ENCODE measurements around the gene ATAD3C. TPM values are rescaled to one million over a fixed set of nuclear protein-coding genes. Genes with fewer than 3 reads are reported as not detected.
"Not testable (repeated sequence)": the region's sequence is repeated elsewhere in the genome, so short reads cannot be mapped to it uniquely, and the experiment has no call there.

Gene ATAD3C
- total RNA-seq, 2 donors from 2014 or later, result 0.14 to 0.83 TPM

DNA sequence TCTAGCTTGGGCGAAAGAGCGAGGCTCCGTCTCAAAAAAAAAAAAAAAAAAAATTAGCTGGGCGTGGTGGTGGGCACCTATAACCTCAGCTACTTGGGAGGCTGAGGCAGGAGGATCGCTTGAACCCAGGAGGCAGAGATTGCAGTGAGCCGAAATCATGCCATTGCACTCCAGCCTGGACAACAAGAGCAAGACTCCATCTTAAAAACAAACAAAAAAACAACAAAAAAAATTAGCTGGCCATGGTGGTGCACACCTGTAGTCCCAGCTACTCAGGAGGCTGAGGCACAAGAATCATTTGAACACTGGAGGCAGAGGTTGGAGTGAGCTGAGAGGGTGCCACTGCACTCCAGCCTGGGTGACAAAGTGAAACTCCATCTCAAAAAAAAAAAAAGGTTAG is 20.5 kb upstream of the ATAD3C start:
- DNase-seq (ENCODE audit: low spot score), result not testable (repeated sequence)

DNA sequence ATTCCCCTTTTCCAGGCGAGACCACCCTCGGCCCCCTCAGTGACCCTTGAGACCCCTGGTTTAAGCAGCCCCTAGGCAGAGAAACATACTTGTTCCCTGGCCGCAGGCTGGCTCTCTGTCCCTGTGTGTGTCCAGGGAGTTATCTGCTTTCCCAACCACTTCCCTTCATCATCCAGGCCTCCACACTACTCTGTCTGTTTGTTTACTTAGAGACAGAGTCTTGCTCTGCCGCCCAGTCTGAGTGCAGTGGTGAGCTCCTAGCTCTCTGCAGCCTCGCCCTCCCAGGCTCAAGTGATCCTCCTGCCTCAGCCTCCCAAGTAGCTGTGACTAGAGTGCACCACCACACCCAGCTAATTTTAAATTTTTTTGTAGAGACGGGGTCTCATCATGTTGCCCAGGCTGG is 19.8 kb upstream of the ATAD3C start:
- intact Hi-C loops (cut with DNase I), result no loop called here

More for the DNA sequence above, 20.5 kb upstream of the ATAD3C start:
- intact Hi-C loops (cut with DNase I), result not testable (repeated sequence)

DNA sequence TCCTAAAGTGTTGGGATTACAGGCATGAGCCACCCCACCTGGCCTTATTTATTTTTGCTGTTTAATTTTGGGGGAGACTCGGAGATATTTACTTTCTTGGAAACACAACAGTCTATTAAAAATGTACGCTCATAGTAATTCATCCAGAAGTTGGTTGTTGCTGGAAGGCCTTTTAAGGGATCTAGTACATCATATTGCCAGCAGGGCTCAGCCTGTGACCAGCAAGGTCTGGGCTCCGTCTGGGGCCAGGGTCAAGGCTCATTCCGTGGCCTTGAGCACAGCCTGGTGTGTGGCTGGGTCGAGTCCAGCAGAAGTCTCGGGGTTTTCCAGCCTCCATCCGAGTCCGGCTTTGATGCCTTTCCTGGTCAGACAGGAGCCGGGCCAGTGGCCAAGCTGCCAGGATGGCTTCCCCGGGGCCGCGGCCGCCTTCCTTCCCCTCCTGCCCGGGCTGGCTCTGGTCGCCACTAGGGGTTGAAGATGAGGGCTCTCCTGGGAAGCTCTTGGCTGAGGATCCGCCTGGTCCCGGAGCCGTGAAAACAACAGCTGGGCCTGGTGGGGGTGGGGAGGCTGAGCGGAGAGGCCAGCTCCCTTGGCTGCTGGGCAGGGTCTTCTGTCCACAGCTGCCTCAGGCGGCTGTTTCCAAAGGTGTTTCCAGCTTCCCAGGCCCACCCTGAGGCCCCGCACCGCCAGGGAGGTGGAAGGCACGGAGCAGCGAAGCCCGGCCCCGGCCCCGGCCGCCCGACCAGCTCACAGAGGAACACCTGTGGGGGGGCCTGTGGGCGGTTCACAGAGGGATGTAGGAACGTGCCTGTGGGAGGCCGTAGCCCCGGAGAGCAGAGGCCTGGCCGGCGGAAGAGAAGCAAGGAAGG is 19.1 kb upstream of the ATAD3C start:
- intact Hi-C loops (cut with DNase I), result no loop called here

More for the DNA sequence above, 19.8 kb upstream of the ATAD3C start:
- DNase-seq (ENCODE audit: low spot score), result no peak

DNA sequence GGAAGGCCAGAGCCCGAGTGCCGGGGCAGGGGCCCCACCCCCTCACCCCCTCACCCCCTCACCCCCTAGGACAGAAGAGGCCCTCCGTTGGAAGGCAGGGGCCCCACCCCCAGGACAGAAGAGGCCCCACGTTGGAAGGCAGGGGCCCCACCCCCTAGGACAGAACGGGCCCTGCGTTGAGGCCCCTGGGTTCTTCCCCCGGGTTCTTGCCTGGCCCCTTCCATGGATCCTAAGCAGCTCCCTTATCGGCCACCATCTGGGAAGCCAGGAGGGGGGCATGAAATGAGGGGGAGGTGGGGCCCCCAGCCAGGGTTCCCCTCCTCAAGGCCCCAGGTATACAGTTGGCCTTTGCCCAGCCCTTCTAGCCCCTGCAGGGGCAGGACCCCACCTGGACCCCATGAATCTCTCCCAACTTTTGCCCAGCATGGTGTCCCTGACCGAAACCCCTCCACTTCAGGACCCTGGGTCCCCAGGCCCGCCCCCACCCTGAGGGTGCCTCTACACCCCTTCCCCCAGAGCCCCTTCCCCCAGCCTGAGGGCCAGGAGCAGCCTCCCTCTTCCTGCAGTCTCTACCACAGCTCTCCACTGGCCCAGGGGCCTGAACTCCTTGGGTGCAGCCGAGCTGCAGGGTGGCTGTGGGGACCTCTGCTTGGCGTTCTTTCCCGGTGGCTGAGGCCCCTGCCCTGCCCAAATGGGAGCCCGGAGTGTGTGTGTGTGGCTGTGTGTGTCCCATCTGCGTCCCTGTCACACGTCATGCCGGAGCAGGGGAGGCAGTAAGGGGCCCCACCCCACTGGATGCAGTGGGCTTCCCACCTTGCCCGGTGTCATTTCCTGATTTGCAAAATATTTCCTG is 18.3 kb upstream of the ATAD3C start:
- DNase-seq (ENCODE audit: low spot score), result no peak
- intact Hi-C loops (cut with DNase I), result no loop called here

More for the DNA sequence above, 19.1 kb upstream of the ATAD3C start:
- peak; percentile 91 for DNase-seq (ENCODE audit: low spot score)

DNA sequence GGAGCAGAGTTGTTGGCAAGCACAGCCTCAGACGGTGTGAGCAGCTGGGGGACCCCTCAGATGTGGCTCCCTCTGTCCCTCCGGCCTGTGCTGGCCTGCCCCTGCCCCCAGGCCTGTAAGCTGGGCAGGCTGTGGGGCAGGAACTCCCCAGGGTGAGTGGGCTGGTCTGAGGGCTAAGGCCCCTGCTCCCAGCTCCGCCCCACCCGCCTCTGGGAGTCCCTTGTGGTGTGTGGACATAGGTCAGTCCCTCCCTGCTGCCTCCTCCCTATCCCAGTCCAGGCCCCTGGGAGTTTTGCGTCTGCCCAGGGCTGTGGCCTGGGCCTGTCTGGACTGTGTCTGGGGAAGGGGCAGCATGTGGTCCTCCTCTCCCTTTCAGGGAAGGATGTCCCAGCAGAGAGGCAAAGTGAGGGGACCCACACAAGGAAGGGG is 17.6 kb upstream of the ATAD3C start:
- peak; percentile 84 for DNase-seq (ENCODE audit: low spot score)
- intact Hi-C loops (cut with DNase I), result no loop called here

DNA sequence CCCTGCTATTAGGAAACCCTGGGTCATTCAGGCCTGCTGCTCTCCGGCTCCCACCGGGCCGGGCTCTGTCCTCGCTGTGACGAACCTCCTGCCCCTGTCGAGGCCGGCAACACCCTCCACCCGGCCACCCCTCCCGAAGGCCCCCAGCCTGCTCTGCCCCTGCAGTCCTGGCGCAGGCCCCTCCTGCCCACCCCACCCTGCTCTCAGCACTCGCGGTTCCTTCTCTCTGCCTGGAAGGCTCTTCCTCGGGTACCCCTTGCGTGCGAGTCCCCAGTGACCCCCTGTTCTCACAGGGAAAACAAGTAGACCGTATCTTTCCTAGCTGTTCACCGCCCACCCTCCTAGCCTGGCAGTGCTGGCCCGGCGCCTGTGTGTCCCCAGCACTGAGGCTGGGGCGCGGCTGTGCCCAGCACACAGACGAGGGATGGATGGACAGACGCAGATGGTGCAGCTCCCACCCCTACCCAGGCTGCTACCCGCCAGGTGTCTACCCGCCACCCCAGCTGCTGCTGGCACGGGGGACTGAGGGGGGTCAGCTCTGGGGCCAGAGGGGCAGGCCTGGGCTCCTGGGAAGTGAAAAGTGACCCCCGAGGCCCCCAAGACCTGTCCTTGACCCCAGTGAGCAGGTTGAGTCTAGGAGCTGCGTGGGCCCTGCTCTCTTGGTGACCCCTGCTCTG is 17.1 kb upstream of the ATAD3C start:
- DNase-seq (ENCODE audit: low spot score), result no peak
- intact Hi-C loops (cut with DNase I), result no loop called here

DNA sequence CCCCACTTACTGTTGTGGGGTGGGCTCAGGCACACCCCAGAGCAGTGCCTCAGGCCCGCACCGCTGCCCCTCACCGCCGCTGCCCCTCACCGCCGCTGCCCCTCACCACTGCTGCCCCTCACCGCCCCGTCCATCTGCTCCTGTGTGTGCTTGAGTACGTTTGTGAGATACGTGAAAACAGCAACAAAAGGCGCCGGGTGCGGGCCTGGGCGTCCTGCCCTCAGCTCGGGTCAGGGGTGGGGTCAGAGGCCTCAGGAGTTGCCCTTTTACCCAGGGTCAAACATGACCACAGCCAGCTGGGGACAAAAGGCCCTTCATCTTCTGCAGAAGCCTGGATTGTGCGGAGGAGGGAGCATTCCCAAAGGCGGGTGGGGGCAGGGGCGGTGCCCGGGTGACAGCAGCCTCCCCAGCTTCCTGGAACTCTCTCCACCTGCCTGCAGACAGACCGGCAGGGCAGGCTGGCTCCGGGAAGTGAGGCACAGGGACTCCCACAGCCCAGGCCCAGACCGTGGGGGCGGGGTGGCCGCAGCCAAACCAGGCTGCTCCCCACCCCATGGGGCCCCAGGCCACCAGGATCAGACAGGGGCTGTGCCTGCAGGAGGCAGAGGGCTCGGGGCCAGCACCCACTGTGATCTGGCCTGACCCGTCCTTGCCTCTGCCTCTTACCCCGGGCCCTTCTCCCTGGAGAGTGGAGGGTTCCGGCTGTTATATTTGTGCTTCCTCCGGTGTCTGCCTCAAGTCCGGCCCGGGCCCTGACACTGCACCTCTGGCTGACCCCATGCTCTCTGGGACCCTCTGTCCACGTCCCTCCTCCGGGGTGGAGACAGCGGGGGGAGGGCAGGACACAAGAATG is 16.3 kb upstream of the ATAD3C start:
- intact Hi-C loops (cut with DNase I), result no loop called here
- no peak for DNase-seq (ENCODE audit: low spot score)

DNA sequence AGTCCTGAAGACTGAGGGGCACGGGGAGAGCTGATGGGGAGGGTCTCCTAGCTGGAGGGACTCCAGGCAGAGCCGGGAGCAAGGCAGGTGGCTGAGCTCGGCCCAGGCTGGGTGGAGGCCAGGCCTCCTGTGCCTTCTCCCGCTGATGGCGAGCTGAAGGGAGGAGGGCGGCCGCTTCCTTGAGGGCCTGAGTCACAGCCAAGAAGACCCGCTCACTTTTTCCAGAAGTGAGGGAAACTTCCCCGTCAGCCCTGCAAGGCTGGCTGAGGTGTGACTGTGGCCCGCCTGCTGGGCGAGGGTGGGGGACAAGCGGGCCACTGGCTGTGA is 15.7 kb upstream of the ATAD3C start:
- DNase-seq (ENCODE audit: low spot score), result peak; percentile 86

DNA sequence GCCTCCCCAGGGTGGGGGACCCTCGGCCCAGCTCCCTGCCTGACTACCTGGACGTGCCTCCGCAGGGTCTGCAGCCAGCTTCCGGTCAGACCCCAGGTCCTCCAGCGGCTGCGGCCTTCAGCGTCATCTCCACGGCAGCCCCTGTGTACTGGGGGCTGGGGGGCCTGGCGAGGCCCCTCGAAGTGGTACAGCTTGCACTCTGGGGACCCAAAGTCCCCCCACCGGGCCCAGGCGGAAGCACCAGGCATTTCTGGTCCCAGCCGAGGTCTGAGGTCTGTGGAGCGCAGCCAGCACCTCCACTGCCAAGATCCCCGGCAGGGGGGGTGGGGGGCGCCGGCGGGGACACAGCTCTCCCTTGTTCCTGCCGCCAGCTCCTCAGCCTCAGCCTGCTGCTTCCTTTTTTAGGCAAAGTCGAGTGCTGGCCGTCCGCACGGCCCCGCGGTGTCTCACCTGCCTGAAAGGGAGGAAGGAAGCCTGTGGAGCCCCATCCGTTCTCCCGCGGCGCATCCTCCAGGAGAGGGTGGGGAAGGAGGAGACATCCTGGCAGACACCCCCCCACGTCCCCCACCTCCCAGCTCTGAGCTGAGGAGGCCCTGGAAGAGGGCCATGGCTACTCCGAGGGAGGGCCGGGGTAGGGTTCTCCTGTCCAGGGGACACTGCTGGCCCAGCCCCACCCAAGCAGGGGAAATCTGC is 15.2 kb upstream of the ATAD3C start:
- intact Hi-C loops (cut with DNase I), result no loop called here
- peak; percentile 84 for DNase-seq (ENCODE audit: low spot score)

More for the DNA sequence above, 15.7 kb upstream of the ATAD3C start:
- intact Hi-C loops (cut with DNase I), result no loop called here

DNA sequence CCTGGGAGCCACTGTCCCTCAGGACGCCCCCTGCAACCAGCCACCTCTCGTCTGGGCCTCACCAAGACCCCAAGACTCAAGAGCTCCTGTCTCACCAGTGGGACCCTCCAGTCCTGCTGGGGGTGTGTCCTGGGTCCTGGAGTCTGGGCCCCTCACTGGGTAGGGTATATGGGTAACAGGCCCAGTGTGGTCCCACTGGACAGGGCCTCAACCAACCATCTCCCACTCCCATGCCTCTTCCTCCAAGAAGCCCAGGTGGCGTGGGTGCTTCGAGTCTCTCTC is 14.7 kb upstream of the ATAD3C start:
- intact Hi-C loops (cut with DNase I), result loop anchor here in 1 of 2 donors (5.0 kb wide), 1 partner anchor 32 kb away; no protein-coding TSS in a partner anchor
- no peak for DNase-seq (ENCODE audit: low spot score)

DNA sequence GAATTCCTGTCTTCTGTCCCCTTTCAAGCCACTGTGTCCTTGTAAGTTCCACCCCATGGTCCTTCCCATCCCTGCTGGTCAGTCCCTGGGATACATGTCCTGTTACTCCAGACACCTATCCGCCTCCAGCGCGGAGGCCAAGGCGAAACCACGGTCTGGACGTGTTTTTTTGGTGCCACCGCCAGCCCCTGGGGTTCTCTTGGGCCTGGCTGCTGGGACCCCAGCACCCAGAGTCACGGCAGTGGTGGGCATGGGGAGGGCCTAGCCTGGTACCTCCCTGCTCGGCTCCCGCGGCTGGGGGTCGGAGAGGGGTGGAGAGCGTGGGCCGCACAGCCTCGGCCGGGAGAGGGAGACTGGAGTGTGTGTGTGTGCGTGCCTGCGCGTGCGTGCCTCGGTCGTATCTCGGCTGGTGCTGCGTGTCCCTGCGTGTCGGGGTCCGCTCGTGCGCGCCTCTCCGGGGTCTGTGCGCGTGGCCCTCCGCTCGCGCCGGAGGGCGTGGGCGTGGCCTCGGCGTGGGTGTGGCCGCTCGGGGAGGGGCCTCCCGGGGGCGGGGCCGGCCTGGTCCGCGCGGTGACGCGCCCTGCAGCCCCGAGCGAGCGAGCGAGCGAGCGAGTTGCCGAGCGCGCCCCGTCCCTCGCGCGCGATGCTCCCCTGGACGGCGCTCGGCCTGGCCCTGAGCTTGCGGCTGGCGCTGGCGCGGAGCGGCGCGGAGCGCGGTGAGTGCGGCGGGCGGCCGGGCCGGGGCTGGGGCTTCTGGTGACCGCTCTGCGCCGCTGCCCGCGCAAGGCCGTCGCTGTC is 14.2 kb upstream of the ATAD3C start, which contains the start of gene VWA1:
VWA1 (plus strand) TSS at position 585 of the 798 bp plus-strand sequence; CDS start at position 644, 59 bp downstream.
- intact Hi-C loops (cut with DNase I), result loop anchor here in 1 of 2 donors (5.0 kb wide), 1 partner anchor 33 kb away; no protein-coding TSS in a partner anchor
- peak; percentile 89 for DNase-seq (ENCODE audit: low spot score)

DNA sequence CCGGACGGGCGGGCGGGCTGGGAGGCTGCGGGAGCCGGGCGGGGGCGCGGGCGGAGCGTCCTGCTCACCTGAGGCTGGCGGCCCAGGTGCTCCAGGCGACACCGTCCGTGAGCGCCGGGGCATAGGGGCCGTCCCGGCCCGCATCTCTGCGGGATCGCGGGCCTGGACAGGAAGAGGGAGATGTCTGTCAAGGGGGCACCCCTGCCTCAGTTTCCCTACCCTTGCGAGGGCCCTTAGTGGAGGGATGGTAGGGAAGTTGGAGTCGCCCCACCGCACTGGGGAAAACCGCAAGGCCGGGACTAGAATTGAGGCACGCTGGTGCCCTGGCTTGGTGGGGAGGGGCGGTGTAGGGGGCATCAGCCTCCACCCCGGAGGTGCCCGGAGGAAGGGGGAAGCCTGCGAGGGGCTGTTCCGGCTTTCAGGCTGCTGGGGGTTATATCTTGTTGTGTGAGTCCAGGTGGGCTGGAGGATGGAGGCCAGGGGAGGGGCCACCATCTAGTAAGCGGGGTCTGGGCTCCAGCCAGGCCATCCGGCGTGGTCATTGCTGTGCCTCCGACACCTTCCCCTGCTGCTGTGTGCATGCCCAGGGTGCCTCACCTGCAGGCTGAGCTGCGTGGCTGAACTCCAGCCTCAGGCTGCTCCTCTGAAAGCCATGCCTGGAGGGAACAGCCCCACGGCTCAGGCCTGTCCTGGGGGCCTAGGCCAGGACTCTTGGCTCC is 13.4 kb upstream of the ATAD3C start:
- intact Hi-C loops (cut with DNase I), result loop anchor here in 1 of 2 donors (5.0 kb wide), 1 partner anchor 34 kb away; no protein-coding TSS in a partner anchor
- peak; percentile 81 for DNase-seq (ENCODE audit: low spot score)

DNA sequence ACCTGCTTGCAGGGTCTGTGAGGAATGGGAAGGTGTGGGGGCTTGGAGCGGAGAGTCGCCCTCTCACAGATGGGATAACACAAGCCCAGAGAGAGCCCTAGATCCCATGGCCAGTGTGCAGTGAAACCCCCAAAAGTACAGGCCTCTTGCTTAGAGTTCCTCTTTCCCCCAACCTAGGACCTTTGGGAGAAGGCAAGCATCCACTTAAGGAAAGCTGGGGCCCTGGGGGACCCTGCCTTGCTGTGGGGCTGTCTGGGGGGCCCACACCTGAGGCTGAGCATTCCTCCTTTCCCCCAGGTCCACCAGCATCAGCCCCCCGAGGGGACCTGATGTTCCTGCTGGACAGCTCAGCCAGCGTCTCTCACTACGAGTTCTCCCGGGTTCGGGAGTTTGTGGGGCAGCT is 12.9 kb upstream of the ATAD3C start:
- intact Hi-C loops (cut with DNase I), result loop anchor here in 1 of 2 donors (5.0 kb wide), 1 partner anchor 34 kb away; no protein-coding TSS in a partner anchor

DNA sequence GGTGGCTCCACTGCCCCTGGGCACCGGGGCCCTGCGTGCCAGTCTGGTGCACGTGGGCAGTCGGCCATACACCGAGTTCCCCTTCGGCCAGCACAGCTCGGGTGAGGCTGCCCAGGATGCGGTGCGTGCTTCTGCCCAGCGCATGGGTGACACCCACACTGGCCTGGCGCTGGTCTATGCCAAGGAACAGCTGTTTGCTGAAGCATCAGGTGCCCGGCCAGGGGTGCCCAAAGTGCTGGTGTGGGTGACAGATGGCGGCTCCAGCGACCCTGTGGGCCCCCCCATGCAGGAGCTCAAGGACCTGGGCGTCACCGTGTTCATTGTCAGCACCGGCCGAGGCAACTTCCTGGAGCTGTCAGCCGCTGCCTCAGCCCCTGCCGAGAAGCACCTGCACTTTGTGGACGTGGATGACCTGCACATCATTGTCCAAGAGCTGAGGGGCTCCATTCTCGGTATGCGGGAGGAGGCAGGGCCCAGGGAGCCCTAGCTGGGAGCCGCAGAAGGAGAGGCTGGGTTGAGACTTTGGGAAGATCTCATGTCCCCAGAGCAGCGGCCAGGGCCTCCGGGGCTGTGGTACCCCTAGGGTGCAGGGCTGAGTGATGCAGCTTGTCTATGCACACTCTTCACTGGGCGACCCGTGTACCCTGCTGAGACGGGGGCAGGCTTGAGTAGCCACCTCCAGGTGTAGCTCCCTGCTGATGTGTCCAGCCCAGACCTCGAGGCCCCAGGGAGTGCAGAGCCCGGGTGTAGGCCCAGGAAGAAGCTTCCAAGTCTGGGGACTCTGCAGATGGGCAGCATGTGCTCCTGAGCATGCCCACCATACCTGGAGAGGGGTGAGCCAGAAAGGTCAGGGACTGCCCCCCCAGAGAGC is 12.2 kb upstream of the ATAD3C start:
- intact Hi-C loops (cut with DNase I), result loop anchor here in 1 of 2 donors (5.0 kb wide), 1 partner anchor 35 kb away; no protein-coding TSS in a partner anchor
- DNase-seq (ENCODE audit: low spot score), result no peak

More for the DNA sequence above, 12.9 kb upstream of the ATAD3C start:
- DNase-seq (ENCODE audit: low spot score), result no peak

DNA sequence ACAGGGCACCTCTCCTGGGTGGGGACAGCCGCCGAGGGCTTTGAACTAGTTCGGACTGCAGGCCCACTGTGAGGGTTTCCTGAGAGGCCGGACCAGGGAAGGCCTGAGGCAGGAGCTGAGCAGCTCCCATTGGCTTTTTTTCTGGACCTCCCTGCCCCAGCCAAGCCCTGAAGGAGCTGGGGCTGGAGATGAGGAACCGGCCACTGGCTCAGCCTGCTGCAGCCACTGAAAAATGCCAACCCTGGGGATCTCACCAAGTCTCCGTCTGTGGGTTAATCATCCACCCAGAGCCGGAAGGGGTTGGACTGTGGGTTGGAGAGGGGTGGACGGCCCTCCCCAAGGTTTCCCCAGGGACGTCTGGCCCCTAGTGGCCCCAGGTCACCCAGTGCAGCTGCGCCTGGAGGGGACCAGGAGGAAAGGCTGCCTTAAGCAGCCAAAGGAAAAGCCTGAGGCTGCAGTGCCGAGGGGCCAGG is 11.5 kb upstream of the ATAD3C start:
- DNase-seq (ENCODE audit: low spot score), result no peak
- intact Hi-C loops (cut with DNase I), result loop anchor here in 1 of 2 donors (5.0 kb wide), 1 partner anchor 36 kb away; no protein-coding TSS in a partner anchor

Measured in posterior vena cava (tissue), 2 donors.